Neural progenitor cell (in vitro differentiated cells): ENCODE results near the gene VPS4B.

Source experiments
- CTCF ChIP-seq: fragments of 200-600 bp; sonication (generic); IDR thresholded peaks from 2 replicates; pipeline ENCODE4 v1.5.1; 2017; ENCODE audit warnings: antibody characterized with exemption, mild to moderate bottlenecking
- EZH2 ChIP-seq: fragments of 200-600 bp; sonication (generic); IDR thresholded peaks from 2 replicates; pipeline ENCODE4 v1.6.1; 2017; ENCODE audit warnings: antibody characterized with exemption, mild to moderate bottlenecking, moderate library complexity

DNA sequence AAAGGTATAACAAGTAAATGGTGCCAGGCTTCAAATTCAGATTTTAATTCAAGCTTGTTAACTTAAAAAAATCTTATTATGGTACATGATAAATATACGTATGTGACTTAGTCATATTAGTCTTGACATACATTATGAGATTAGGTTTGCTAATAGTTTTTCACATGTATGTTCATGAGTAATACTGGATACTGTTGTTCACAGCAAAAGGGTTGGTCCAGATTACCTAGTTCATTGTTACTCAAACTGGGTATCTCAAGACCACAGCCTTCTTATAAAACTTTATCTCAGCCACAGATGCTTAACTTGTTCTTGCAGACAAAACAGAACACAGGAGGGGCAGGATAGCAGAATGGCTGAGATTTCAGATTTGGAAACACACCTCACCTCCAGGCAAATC is 26.8 kb downstream of the VPS4B start:
- TF ChIP-seq CTCF: no peak
- TF ChIP-seq EZH2: no peak
